Measurements from ENCODE around the gene FAM89B.
A peak's percentile ranks its signal among the peaks of the same experiment; 100 is the strongest.

Gene FAM89B

DNA sequence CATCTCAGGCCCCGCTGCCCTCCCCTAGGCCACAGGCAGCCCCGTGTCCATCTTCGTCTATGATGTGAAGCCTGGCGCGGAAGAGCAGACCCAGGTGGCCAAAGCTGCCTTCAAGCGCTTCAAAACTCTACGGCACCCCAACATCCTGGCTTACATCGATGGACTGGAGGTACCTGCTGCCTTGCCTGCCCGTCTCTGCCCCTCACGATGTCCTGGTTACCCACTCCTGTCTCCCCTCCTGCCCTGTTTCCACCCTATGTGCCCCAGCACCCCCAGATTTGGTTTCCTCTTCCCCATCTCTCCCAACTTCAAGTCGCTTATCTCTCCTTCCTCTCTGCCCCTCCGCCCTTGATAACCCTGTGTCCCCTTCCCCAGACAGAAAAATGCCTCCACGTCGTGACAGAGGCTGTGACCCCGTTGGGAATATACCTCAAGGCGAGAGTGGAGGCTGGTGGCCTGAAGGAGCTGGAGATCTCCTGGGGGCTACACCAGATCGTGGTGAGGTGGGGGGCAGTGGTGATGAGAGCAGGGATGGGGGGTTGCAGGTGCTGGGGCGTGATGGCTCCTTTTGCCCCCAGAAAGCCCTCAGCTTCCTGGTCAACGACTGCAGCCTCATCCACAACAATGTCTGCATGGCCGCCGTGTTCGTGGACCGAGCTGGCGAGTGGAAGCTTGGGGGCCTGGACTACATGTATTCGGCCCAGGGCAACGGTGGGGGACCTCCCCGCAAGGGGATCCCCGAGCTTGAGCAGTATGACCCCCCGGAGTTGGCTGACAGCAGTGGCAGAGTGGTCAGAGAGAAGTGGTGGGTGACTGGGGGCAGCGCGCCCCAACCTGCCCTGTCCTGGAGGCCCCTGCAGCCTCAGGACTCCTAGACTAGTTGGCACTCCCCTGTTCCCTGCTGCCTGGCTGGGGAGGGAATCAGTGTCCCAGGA, 46.5 kb upstream of the FAM89B start:
- H3K27me3 ChIP-seq (ENCODE audit: insufficient read depth, low read depth, severe bottlenecking) = no peaks in the 10 kb centered on the region
- peak overlapping the region; percentile 90 for H3K4me3 ChIP-seq (ENCODE audit: low read depth, low read length)
- H3K27ac ChIP-seq = peak overlapping the region; percentile 83
- H3K36me3 ChIP-seq = peaks cover 35% of the 10 kb centered on the region
- TF ChIP-seq, protein P1, sequence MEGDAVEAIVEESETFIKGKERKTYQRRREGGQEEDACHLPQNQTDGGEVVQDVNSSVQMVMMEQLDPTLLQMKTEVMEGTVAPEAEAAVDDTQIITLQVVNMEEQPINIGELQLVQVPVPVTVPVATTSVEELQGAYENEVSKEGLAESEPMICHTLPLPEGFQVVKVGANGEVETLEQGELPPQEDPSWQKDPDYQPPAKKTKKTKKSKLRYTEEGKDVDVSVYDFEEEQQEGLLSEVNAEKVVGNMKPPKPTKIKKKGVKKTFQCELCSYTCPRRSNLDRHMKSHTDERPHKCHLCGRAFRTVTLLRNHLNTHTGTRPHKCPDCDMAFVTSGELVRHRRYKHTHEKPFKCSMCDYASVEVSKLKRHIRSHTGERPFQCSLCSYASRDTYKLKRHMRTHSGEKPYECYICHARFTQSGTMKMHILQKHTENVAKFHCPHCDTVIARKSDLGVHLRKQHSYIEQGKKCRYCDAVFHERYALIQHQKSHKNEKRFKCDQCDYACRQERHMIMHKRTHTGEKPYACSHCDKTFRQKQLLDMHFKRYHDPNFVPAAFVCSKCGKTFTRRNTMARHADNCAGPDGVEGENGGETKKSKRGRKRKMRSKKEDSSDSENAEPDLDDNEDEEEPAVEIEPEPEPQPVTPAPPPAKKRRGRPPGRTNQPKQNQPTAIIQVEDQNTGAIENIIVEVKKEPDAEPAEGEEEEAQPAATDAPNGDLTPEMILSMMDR (IDR thresholded peaks at IDR 0.05; ENCODE audit: low read depth, low read length) = no peak
- DNase-seq = no peak
- H3K9me3 ChIP-seq (ENCODE audit: severe bottlenecking) = no peaks in the 10 kb centered on the region

- TF ChIP-seq, protein P1 (IDR thresholded peaks at IDR 0.05; ENCODE audit: low read depth, low read length) = no peak
- Histone ChIP-seq H3K4me3 (ENCODE audit: low read depth, low read length) (no peak overlapping the region), H3K36me3 (peaks cover 45% of the 10 kb centered on the region), H3K9me3 (ENCODE audit: severe bottlenecking) (no peaks in the 10 kb centered on the region), H3K27me3 (ENCODE audit: insufficient read depth, low read depth, severe bottlenecking) (no peaks in the 10 kb centered on the region), H3K27ac (no peak overlapping the region)
- no peak for DNase-seq
Measured at GRCh38 chr11:65526744-65527143, 45.6 kb upstream of the FAM89B start.

DNA sequence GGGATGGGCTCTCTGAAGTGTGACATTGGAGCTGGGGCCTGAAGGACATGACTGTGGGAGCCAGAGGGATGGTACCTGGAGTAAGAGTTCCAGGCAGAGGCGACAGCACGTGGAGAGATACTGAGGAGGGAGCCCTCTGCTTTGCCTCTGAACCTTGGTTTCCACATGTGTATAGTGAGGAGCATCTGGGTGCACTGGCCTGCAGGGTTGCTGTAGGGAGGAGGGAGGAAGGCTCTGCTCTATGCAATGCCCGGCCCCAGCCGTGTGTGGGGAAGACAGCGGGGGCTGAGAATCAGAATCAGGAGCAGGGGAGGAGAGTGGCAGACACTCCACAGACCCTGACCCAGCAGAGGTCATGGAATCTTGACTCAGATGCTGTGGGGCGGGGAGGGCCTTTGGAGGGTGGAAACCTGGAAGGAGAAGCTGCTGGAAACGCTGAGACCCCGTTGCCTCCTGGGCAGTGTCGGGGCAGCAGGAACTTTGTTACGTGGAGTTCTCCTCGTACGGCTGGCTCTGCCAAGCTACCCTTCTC, 43.5 kb upstream of the FAM89B start:
- H3K9me3 ChIP-seq (ENCODE audit: severe bottlenecking) = no peaks in the 10 kb centered on the region
- no peak overlapping the region for H3K27ac ChIP-seq
- H3K27me3 ChIP-seq (ENCODE audit: insufficient read depth, low read depth, severe bottlenecking) = no peaks in the 10 kb centered on the region
- H3K4me3 ChIP-seq (ENCODE audit: low read depth, low read length) = no peak overlapping the region
- DNase-seq = no peak
- TF ChIP-seq, protein P1 (IDR thresholded peaks at IDR 0.05; ENCODE audit: low read depth, low read length) = no peak
- H3K36me3 ChIP-seq = peaks cover 62% of the 10 kb centered on the region

GRCh38 chr11:65529475-65530156, 42.7 kb upstream of the FAM89B start:
- H3K4me3 ChIP-seq (ENCODE audit: low read depth, low read length) = no peak overlapping the region
- H3K27ac ChIP-seq = no peak overlapping the region
- DNase-seq = no peak
- no peaks in the 10 kb centered on the region for H3K9me3 ChIP-seq (ENCODE audit: severe bottlenecking)
- H3K36me3 ChIP-seq = peaks cover 62% of the 10 kb centered on the region
- no peaks in the 10 kb centered on the region for H3K27me3 ChIP-seq (ENCODE audit: insufficient read depth, low read depth, severe bottlenecking)
- TF ChIP-seq, protein P1 (IDR thresholded peaks at IDR 0.05; ENCODE audit: low read depth, low read length) = no peak

DNA sequence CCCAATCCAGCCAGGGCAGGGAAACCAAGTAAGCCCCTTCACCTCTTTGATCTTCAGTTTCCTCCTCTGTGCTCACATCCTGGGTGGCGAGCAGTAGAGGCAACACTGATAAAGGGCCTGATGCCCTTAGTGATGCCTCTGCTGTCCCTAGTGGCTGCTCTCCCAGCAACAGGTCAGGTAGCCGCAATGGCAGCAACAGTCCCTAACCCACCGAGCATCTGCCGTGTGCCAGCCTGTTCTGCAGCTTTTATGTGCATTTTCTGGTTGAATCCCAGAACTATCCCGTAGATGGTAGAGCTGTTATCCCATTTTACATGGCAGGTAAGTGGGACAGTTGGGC, 42.2 kb upstream of the FAM89B start:
- Histone ChIP-seq H3K9me3 (ENCODE audit: severe bottlenecking) (no peaks in the 10 kb centered on the region), H3K27ac (no peak overlapping the region), H3K36me3 (peaks cover 61% of the 10 kb centered on the region), H3K4me3 (ENCODE audit: low read depth, low read length) (no peak overlapping the region), H3K27me3 (ENCODE audit: insufficient read depth, low read depth, severe bottlenecking) (no peaks in the 10 kb centered on the region)
- no peak for DNase-seq
- TF ChIP-seq, protein P1 (IDR thresholded peaks at IDR 0.05; ENCODE audit: low read depth, low read length) = peak; percentile 70

Data from WERI-Rb-1 (cell line).